Kidney capillary endothelial cell (primary cell): ENCODE data around the gene XKR8.
A peak's percentile ranks its signal among the peaks of the same experiment; 100 is the strongest.
"Not testable (repeated sequence)": the region's sequence is repeated elsewhere in the genome, so short reads cannot be mapped to it uniquely, and the experiment has no call there.

Source experiments
- DNase-seq: peaks from one replicate; pipeline ENCODE4 v3.0.0-alpha.2; 2018; ENCODE audit warnings: low spot score

XKR8 gene

DNA sequence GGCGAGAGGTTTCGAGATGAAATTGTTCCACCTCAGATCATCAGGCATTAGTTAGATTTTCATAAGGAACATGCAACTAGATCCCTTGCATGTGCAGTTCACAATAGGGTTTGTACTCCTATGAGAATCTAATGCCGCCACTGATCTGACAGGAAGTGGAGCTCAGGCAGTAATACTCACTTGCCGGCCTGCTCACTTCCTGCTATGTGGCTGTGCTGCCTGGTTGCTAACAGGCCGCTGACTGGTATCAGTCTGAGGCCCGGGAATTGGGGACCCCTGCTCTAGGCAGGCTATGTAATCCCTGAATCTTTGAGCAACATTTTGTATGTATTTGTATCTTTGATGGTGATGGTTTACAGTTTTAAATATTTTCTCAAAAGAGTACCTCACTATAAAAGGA is 32.5 kb downstream of the XKR8 start:
- DNase-seq, result peak; percentile 67

DNA sequence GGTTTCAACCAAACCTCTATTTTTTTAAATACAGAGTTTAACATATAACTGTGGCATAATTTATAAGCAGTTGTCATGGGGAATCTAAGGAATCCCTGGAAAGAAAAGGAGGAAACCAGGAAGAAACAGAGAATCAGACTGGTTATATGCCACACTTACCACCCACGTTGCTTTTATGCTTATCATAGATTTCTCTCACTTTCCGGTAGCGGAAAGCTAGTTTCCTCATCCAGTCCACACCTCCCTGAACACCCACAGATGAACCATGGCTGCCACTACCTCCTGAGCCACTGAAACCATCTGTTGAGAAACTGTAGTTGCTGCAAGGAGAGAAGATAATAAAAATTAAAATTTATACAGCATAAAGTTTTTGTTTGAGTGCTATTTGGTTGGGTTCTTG is 33.5 kb downstream of the XKR8 start:
- no peak for DNase-seq

DNA sequence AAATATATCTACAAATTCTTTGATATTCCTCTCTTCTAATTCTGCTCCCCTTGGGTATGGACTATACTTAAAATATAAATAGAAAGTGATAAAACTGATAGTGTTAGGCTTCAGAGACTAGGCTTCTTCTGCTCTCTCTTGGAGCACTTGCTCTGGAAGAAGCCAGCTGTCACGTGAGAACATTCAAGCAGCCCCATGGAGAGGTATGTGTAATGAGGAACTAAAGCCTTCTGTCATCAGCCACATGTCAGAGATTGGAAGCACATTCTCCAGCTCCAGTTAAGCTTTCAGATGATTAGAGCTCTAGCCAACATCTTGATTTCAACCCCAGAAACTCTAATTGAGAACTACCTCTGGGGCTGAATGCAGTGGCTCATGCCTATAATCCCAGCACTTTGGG is 34.3 kb downstream of the XKR8 start:
- no peak for DNase-seq

DNA sequence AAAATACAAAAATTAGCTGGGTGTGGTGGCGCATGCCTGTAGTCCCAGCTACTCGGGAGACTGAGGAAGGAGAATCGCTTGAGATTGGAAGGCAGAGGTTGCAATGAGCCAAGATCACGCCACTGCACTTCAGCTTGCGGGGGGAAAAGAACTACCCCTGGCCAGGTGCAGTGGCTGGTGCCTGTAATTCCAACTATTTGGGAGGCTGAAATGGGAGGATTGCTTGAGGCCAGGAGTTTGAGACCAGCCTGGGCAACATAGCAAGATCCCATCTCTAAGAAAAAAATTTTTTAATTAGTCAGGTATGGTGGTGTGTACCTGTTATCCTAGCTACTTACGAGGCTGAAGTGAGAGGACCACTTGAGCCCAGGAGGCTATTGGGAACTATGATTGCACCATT is 34.8 kb downstream of the XKR8 start:
- not testable (repeated sequence) for DNase-seq

DNA sequence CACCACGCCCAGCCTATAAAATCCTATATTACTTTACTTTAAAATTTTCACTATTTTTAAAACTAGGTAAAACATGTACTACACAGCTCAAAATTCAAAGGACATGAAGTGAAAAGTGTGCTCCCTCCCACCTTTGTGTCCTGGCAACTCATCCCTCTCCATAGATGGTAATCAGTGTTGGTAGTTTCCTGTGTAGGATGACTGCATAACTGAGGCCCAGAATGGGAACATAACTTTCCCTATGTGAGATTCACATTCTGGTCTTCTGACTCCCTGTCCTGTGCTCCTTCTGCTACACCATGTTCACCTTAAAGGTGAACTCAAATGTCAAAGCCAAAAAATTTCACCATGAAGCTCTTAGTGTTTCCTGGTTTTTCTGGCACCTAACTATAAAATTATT is 39.3 kb downstream of the XKR8 start:
- DNase-seq, result no peak

DNA sequence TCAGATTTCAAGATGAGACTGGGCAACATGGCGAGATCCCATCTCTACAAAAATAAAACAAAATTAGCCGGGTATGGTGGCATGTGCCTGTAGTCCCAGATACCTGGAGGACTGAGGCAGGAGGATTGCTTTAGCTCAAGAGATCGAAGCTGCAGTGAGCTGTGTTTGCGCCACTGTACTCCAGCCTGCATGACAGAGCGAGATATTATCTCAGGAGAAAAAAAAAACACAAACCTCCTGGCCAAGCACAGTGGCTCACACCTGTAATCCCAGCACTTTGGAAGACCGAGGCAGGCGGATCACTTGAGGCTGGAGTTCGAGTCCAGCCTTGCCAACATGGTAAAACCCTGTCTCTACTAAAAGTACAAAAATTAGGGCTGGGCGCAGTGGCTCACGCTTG is 42.8 kb downstream of the XKR8 start:
- DNase-seq, result no peak

DNA sequence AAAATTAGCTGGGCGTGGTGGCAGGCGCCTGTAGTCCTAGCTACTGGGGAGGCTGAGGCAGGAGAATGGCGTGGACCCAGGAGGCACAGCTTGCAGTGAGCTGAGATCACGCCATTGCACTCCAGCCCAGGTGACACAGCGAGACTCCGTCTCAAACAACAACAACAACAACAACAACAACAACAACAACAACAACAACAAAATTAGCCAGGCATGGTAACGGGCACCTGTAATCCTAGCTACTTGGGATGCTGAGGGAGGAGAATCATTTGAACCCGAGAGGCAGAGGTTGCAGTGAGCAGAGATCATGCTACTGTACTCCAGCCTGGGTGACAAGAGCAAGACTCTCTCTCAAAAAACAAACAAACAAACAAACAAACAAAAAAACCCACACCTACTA is 43.3 kb downstream of the XKR8 start:
- not testable (repeated sequence) for DNase-seq

DNA sequence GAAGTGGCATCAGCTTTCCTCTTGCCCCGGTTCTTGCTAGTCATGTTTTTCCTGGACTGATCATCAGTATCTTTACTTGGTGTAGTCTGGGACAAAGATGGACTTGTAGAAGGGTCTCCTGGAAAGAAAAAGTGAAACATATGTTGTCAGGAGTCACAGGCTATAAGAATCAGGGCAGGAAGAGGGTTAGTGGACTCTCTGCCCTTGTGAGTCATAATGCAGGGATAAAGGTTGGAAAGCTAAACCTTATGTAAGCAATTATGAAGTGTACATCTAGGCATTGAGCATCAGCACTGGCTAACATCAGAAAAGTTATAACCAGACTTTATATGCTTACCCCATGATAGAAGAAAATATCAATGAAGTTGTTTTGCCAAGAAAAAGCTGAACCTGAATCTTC is 51.2 kb downstream of the XKR8 start:
- no peak for DNase-seq
